HepG2 (cell line): ENCODE data around the gene SNAPIN. TPM values are rescaled to one million over a fixed set of nuclear protein-coding genes. Genes with fewer than 3 reads are reported as not detected.

ENCODE experiments used
- ATAC-seq: fragments of 200-7000 bp; cut with Tn5 transposase; 3 replicates; pipeline ENCODE4 v1.9.1; 2020; ENCODE audit warnings: mild to moderate bottlenecking, moderate library complexity
- BruUV-seq: library from RNA; stranded (reverse); fragments of 400-500 nt; replicated peaks from 2 replicates; lab custom pipeline; 2021; lab: Mats Ljungman, UMichigan
- CTCF ChIA-PET: fragments of 300-600 bp; formaldehyde crosslinking; extraction: SDS; loops from one replicate; lab custom pipeline; 2021; ENCODE audit warnings: low total read pairs, inconsistent platforms, low intra/inter-chr PET ratio; lab: Yijun Ruan, JAX
- POLR2A ChIA-PET: fragments of 350-600 bp; sonication (Branson Sonifier 250); formaldehyde crosslinking; loops from one replicate; lab custom pipeline; 2020; ENCODE audit warnings: antibody characterized with exemption, inconsistent platforms; lab: Yijun Ruan, JAX
- DNase-seq: peaks from one replicate; pipeline ENCODE4 v3.0.0-alpha.2; 2015; ENCODE audit warnings: low spot score
- FAIRE-seq: peaks from 3 replicates; lab custom pipeline; 2011; peaks lifted over from hg19 to GRCh38; lab: Jason Lieb, UNC
- H2AFZ ChIP-seq: one replicate; pipeline ENCODE4 v1.6.1; 2011; ENCODE audit warnings: low read length, inconsistent platforms
- H3K27ac ChIP-seq: fragments of 300-600 bp; 3 replicates; pipeline ENCODE4 v1.8.0; 2011; ENCODE audit warnings: mixed run types, mild to moderate bottlenecking, mixed read lengths, low read length, inconsistent platforms; ENCODE audit not compliant: insufficient read depth; ENCODE audit errors: extremely low read length
- H3K27me3 ChIP-seq, 2 experiments: fragments of 200-600 bp in 1 of 2; 2 replicates in 1 of 2; 3 replicates in 1 of 2; pipeline versions ENCODE4 v1.6.0 to v1.8.0; 2011; ENCODE audit warnings: low read length in 2 of 2, mild to moderate bottlenecking in 2 of 2, moderate library complexity in 2 of 2, inconsistent platforms in 1 of 2; ENCODE audit not compliant: insufficient read depth in 2 of 2, control insufficient read depth in 1 of 2
- H3K36me3 ChIP-seq, 2 experiments: fragments of 200-600 bp in 1 of 2; replicated peaks in 1 of 2; 2 replicates in 1 of 2; 3 replicates in 1 of 2; pipeline versions ENCODE4 v1.5.1 to v1.8.0; 2011; ENCODE audit warnings: low read length in 2 of 2, inconsistent platforms in 1 of 2; ENCODE audit not compliant: insufficient read depth in 2 of 2, control insufficient read depth in 1 of 2
- H3K4me1 ChIP-seq: 2 replicates; pipeline ENCODE4 v1.5.1; 2012; ENCODE audit warnings: low read length, inconsistent platforms; ENCODE audit not compliant: insufficient read depth
- H3K4me2 ChIP-seq: 2 replicates; pipeline ENCODE4 v1.6.0; 2011; ENCODE audit warnings: low read depth, low read length, inconsistent platforms
- H3K4me3 ChIP-seq, 3 experiments: fragments of 200-600 bp in 1 of 3; sonication (generic), shearing (Covaris generic) in 1 of 3; replicated peaks in 1 of 3; 2 replicates each; pipeline ENCODE4 v1.5.1; 2011 to 2016; ENCODE audit warnings: low read length in 3 of 3, inconsistent platforms in 2 of 3, low read depth in 2 of 3, mild to moderate bottlenecking in 2 of 3, control low read depth in 1 of 3, mixed read lengths in 1 of 3; ENCODE audit not compliant: insufficient read depth in 1 of 3
- H3K79me2 ChIP-seq: one replicate; pipeline ENCODE4 v1.6.1; 2011; ENCODE audit warnings: low read length, inconsistent platforms; ENCODE audit not compliant: insufficient read depth
- H3K9ac ChIP-seq: 2 replicates; pipeline ENCODE4 v1.6.0; 2011; ENCODE audit warnings: mild to moderate bottlenecking, low read depth, low read length, inconsistent platforms; ENCODE audit not compliant: insufficient read depth
- H3K9me3 ChIP-seq: 2 replicates; pipeline ENCODE4 v1.5.1; 2012; ENCODE audit warnings: mild to moderate bottlenecking, low read length
- H4K20me1 ChIP-seq: 2 replicates; pipeline ENCODE4 v1.6.0; 2011; ENCODE audit warnings: inconsistent platforms, mild to moderate bottlenecking, low read length, moderate library complexity; ENCODE audit not compliant: insufficient read depth
- CHCHD3 ChIP-seq: sonication (generic); formaldehyde crosslinking; IDR thresholded peaks from 2 replicates; pipeline ENCODE4 v1.8.0; 2022; ENCODE audit warnings: mild to moderate bottlenecking, missing genetic modification reagents, moderate library complexity
- FLYWCH1 ChIP-seq: sonication (generic); formaldehyde crosslinking; IDR thresholded peaks from 2 replicates; pipeline ENCODE4 v1.8.1; 2023; ENCODE audit warnings: mild to moderate bottlenecking, missing genetic modification reagents
- ISL2 ChIP-seq: sonication (generic); formaldehyde crosslinking; IDR thresholded peaks from 2 replicates; pipeline ENCODE4 v1.5.0; 2020; ENCODE audit warnings: missing genetic modification reagents
- ISX ChIP-seq: sonication (generic); formaldehyde crosslinking; conservative IDR thresholded peaks from 2 replicates; pipeline ENCODE4 v1.5.0; 2020; ENCODE audit warnings: missing genetic modification reagents
- MED8 ChIP-seq: sonication (generic); formaldehyde crosslinking; IDR thresholded peaks from 2 replicates; pipeline ENCODE4 v1.8.1; 2023; ENCODE audit warnings: mild to moderate bottlenecking, missing genetic modification reagents; ENCODE audit not compliant: insufficient replicate concordance
- MTA3 ChIP-seq: sonication (generic); formaldehyde crosslinking; IDR thresholded peaks from 2 replicates; pipeline ENCODE4 v1.4.0; 2020; ENCODE audit warnings: missing genetic modification reagents
- SIX1 ChIP-seq: sonication (generic); formaldehyde crosslinking; IDR thresholded peaks from 2 replicates; pipeline ENCODE4 v1.4.0; 2020; ENCODE audit warnings: missing genetic modification reagents, borderline replicate concordance
- SYNCRIP ChIP-seq: fragments of 200-400 bp; formaldehyde crosslinking; IDR thresholded peaks from 2 replicates; pipeline ENCODE4 v1.6.1; 2018; ENCODE audit warnings: mild to moderate bottlenecking, low read depth, low read length; ENCODE audit not compliant: insufficient read depth
- ZNF264 ChIP-seq: sonication (generic); formaldehyde crosslinking; IDR thresholded peaks from 2 replicates; pipeline ENCODE4 v1.4.0; 2020; ENCODE audit warnings: missing genetic modification reagents
- ZNF691 ChIP-seq: sonication (generic); formaldehyde crosslinking; IDR thresholded peaks from 2 replicates; pipeline ENCODE4 v1.4.0; 2020; ENCODE audit warnings: missing genetic modification reagents, low read depth, mild to moderate bottlenecking, borderline replicate concordance
- ZNF737 ChIP-seq: sonication (generic); formaldehyde crosslinking; IDR thresholded peaks from 2 replicates; pipeline ENCODE4 v1.5.0; 2020; ENCODE audit warnings: missing genetic modification reagents, mild to moderate bottlenecking, borderline replicate concordance
- ZNF792 ChIP-seq: IDR thresholded peaks from 2 replicates; pipeline ENCODE4 v1.6.1; 2016
- WGBS: methylation state at CpG from one replicate; pipeline ENCODE4 v1.1.6; 2017; ENCODE audit warnings: low lambda C conversion rate; 5-methylcytosine and 5-hydroxymethylcytosine counted together
- in situ Hi-C: cut with HindIII; loops from 2 replicates; pipeline ENCODE4 v1.10.0; 2017; ENCODE audit warnings: low pct_unique_long_range_greater_than_20kb; ENCODE audit not compliant: extremely low pct_ligation_motif_present
- intact Hi-C: fragments of 100-400 bp; cut with micrococcal nuclease; formaldehyde crosslinking; loops from one replicate; pipeline ENCODE4 v1.10.0; 2022; ENCODE audit not compliant: unreplicated experiment
- polyA plus RNA-seq, 8 experiments: library from polyadenylated mRNA; depleted of rRNA in 3 of 8; stranded (reverse) in 7 of 8; unstranded in 1 of 8; fragments of >200 nt; fragmentation: Illumina TruSeq in 4 of 8; extraction: Trizol in 4 of 8; gene quantifications; 2 replicates each; pipeline versions ENCODE4 v1.2.1 to v1.2.3, GENCODE V29; 2011 to 2016; ENCODE audit warnings: low read depth in 4 of 8, missing spikeins in 1 of 8, mixed read lengths in 1 of 8; ENCODE audit not compliant: insufficient read depth in 1 of 8
- total RNA-seq, 5 experiments: library from RNA; depleted of rRNA; stranded (reverse); fragments of >200 nt; fragmentation: Illumina TruSeq; extraction: Trizol; gene quantifications; 2 replicates each; pipeline ENCODE4 v1.2.3, GENCODE V29; 2016; ENCODE audit warnings: low read depth in 1 of 5
- TF ChIP-seq, protein P1 (sequence below): sonication (generic); formaldehyde crosslinking; IDR thresholded peaks from 2 replicates; pipeline ENCODE4 v1.4.0; 2020; ENCODE audit warnings: missing genetic modification reagents
- TF ChIP-seq, protein P2 (sequence below): sonication (generic); formaldehyde crosslinking; IDR thresholded peaks from 2 replicates; pipeline ENCODE4 v1.9.0; 2022; ENCODE audit warnings: missing genetic modification reagents, mild to moderate bottlenecking, borderline replicate concordance
- TF ChIP-seq, protein P3 (sequence below): sonication (generic); formaldehyde crosslinking; IDR thresholded peaks from 2 replicates; pipeline ENCODE4 v1.4.0; 2020; ENCODE audit warnings: mild to moderate bottlenecking, missing genetic modification reagents

The SNAPIN gene
- total and polyA plus RNA-seq, 2 of the 13 experiments (the other 11 are each of a cell fraction or from before 2014, with no cell fraction given), result 23.9 to 25.7 TPM

DNA sequence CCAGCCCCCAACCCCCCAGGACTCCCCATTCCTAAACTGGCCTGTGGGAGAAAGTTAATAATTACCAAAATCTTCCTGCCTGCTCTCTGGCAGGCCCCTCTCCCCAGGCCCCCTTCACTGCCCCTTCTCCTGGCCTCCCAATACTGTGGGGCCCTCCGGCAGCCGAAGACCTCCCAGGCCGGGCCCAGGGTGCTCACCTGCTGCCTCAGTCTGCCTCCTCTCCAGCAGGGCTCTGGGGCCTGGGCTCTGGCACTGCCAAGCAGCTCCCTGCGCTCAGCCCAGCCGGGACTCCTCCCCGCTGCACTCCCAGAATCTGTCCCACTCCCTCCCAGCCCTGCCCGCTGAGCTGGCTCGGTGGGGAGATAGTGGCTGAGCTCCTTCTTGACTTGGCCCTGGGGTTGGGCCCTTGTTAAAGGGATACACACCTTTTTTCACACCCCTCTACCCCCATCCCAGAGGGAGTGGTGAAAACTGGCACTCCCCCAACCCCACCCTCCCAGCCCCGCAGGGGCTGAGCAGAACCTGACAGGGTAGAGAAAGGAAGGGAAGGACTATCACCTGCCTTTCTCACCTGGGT lies 45.7 kb upstream of the SNAPIN start, which contains the start of gene S100A16:
Gene S100A16, minus strand, starts transcription at position 383 of the 577 bp plus-strand sequence. CDS start 4,986 bp downstream, outside the sequence.
- no TSS peak for BruUV-seq
- WGBS, result 0% methylated on average over 2 of the region's 9 CpGs
- ChIA-PET POLR2A (interaction anchor here (1.0 to 12.2 kb wide), 13 partner anchors 9 to 163 kb away, joined by 3 to 390 read pairs (median 4); partner anchors contain the start of genes CHTOP, S100A1, S100A13 and SLC27A3), CTCF (no interaction called here)
- FAIRE-seq (no peak), ATAC-seq (peak; percentile 49), DNase-seq (no peak)
- Histone ChIP-seq H3K36me3 (no peaks in the 10 kb centered on the region), H3K9ac (peak within 1 kb of the TSS; percentile 80), H3K9me3 (no peaks in the 10 kb centered on the region), H3K27ac (peak within 1 kb of the TSS; percentile 66), H3K4me2 (peak within 1 kb of the TSS; percentile 84), H3K4me1 (peaks cover 85% of the 10 kb centered on the region), H4K20me1 (no peaks in the 10 kb centered on the region), H2AFZ (no peak within 1 kb of the TSS), H3K79me2 (peaks cover 12% of the 10 kb centered on the region), H3K4me3 (peak within 1 kb of the TSS; percentile 60 to 76 (median 71)), H3K27me3 (no peaks in the 10 kb centered on the region; a peak in 1 of 5 replicates)
- in situ Hi-C loops, result no loop called here
- intact Hi-C loops, result no loop called here
- no peak for TF ChIP-seq MED8 (CRISPR knock-in tag)
- no peak for TF ChIP-seq MTA3 (CRISPR knock-in tag)
- no peak for TF ChIP-seq SYNCRIP
- peak; percentile 19; the same call in 1 of the 2 replicates for TF ChIP-seq ISL2 (CRISPR knock-in tag)
- TF ChIP-seq, protein P1, sequence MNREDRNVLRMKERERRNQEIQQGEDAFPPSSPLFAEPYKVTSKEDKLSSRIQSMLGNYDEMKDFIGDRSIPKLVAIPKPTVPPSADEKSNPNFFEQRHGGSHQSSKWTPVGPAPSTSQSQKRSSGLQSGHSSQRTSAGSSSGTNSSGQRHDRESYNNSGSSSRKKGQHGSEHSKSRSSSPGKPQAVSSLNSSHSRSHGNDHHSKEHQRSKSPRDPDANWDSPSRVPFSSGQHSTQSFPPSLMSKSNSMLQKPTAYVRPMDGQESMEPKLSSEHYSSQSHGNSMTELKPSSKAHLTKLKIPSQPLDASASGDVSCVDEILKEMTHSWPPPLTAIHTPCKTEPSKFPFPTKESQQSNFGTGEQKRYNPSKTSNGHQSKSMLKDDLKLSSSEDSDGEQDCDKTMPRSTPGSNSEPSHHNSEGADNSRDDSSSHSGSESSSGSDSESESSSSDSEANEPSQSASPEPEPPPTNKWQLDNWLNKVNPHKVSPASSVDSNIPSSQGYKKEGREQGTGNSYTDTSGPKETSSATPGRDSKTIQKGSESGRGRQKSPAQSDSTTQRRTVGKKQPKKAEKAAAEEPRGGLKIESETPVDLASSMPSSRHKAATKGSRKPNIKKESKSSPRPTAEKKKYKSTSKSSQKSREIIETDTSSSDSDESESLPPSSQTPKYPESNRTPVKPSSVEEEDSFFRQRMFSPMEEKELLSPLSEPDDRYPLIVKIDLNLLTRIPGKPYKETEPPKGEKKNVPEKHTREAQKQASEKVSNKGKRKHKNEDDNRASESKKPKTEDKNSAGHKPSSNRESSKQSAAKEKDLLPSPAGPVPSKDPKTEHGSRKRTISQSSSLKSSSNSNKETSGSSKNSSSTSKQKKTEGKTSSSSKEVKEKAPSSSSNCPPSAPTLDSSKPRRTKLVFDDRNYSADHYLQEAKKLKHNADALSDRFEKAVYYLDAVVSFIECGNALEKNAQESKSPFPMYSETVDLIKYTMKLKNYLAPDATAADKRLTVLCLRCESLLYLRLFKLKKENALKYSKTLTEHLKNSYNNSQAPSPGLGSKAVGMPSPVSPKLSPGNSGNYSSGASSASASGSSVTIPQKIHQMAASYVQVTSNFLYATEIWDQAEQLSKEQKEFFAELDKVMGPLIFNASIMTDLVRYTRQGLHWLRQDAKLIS, result no peak
- TF ChIP-seq, protein P2, sequence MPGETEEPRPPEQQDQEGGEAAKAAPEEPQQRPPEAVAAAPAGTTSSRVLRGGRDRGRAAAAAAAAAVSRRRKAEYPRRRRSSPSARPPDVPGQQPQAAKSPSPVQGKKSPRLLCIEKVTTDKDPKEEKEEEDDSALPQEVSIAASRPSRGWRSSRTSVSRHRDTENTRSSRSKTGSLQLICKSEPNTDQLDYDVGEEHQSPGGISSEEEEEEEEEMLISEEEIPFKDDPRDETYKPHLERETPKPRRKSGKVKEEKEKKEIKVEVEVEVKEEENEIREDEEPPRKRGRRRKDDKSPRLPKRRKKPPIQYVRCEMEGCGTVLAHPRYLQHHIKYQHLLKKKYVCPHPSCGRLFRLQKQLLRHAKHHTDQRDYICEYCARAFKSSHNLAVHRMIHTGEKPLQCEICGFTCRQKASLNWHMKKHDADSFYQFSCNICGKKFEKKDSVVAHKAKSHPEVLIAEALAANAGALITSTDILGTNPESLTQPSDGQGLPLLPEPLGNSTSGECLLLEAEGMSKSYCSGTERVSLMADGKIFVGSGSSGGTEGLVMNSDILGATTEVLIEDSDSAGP (CRISPR knock-in tag), result peak; percentile 98
- TF ChIP-seq ZNF737 (CRISPR knock-in tag), result no peak
- TF ChIP-seq CHCHD3, result no peak
- TF ChIP-seq FLYWCH1, result no peak
- TF ChIP-seq ZNF264 (CRISPR knock-in tag), result no peak
- TF ChIP-seq ZNF792 (CRISPR knock-in tag), result peak; percentile 86; the same call in 1 of the 2 replicates
- TF ChIP-seq ISX (CRISPR knock-in tag), result no peak
- 0 out of 2 replicates have a peak, but pooled peaks have one; percentile 25 for TF ChIP-seq ZNF691 (CRISPR knock-in tag)
- TF ChIP-seq SIX1 (CRISPR knock-in tag), result no peak
- TF ChIP-seq, protein P3, sequence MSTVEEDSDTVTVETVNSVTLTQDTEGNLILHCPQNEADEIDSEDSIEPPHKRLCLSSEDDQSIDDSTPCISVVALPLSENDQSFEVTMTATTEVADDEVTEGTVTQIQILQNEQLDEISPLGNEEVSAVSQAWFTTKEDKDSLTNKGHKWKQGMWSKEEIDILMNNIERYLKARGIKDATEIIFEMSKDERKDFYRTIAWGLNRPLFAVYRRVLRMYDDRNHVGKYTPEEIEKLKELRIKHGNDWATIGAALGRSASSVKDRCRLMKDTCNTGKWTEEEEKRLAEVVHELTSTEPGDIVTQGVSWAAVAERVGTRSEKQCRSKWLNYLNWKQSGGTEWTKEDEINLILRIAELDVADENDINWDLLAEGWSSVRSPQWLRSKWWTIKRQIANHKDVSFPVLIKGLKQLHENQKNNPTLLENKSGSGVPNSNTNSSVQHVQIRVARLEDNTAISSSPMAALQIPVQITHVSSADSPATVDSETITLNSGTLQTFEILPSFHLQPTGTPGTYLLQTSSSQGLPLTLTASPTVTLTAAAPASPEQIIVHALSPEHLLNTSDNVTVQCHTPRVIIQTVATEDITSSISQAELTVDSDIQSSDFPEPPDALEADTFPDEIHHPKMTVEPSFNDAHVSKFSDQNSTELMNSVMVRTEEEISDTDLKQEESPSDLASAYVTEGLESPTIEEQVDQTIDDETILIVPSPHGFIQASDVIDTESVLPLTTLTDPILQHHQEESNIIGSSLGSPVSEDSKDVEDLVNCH, result no peak
